IMR-90 (cell line): Measurements from ENCODE around the gene EMID1. TPM values are rescaled to one million over a fixed set of nuclear protein-coding genes. Genes with fewer than 3 reads are reported as not detected.

Experiments
- ATAC-seq: fragments of 200-7000 bp; cut with Tn5 transposase; 2 replicates; pipeline ENCODE4 v1.9.1; 2020; ENCODE audit warnings: low read depth, mild to moderate bottlenecking, moderate library complexity
- BruUV-seq: library from RNA; stranded (reverse); fragments of 400-500 nt; replicated peaks from 2 replicates; lab custom pipeline; 2021; lab: Mats Ljungman, UMichigan
- CTCF ChIA-PET: fragments of 300-600 bp; formaldehyde crosslinking; extraction: SDS; loops from one replicate; lab custom pipeline; 2021; ENCODE audit warnings: antibody characterized with exemption; lab: Yijun Ruan, JAX
- POLR2A ChIA-PET: fragments of 300-600 bp; sonication (Branson Sonifier 250); formaldehyde crosslinking; loops from one replicate; lab custom pipeline; 2022; ENCODE audit warnings: antibody characterized with exemption; ENCODE audit not compliant: unreplicated experiment; lab: Charles Lee
- DNase-seq: peaks from one replicate; pipeline ENCODE4 v3.0.0; 2013
- H2AFZ ChIP-seq: replicated peaks from 2 replicates; pipeline ENCODE3; 2013; ENCODE audit warnings: low read length, mild to moderate bottlenecking; ENCODE audit not compliant: poor library complexity
- H2AK5ac ChIP-seq: 2 replicates; pipeline ENCODE4 v1.6.1; 2013; ENCODE audit warnings: low read depth, low read length, inconsistent platforms
- H2AK9ac ChIP-seq: replicated peaks from 2 replicates; pipeline ENCODE3; 2013; ENCODE audit warnings: mild to moderate bottlenecking, low read depth, low read length, moderate library complexity; ENCODE audit not compliant: poor library complexity
- H2BK120ac ChIP-seq: 2 replicates; pipeline ENCODE4 v1.6.1; 2013; ENCODE audit warnings: low read depth, low read length, inconsistent platforms
- H2BK15ac ChIP-seq: 3 replicates; pipeline ENCODE4 v1.6.1; 2013; ENCODE audit warnings: low read depth, low read length, inconsistent platforms
- H2BK20ac ChIP-seq: 2 replicates; pipeline ENCODE4 v1.6.1; 2013; ENCODE audit warnings: low read depth, mild to moderate bottlenecking, inconsistent platforms, low read length, moderate library complexity
- H2BK5ac ChIP-seq: 2 replicates; pipeline ENCODE4 v1.6.1; 2013; ENCODE audit warnings: mild to moderate bottlenecking, low read depth, low read length, inconsistent platforms; ENCODE audit not compliant: poor library complexity, severe bottlenecking
- H3K14ac ChIP-seq: replicated peaks from 2 replicates; pipeline ENCODE4 v1.6.1; 2013; ENCODE audit warnings: low read depth, low read length, inconsistent platforms
- H3K18ac ChIP-seq: 2 replicates; pipeline ENCODE4 v1.6.1; 2013; ENCODE audit warnings: low read depth, low read length, control low read depth
- H3K23ac ChIP-seq: 2 replicates; pipeline ENCODE4 v1.6.1; 2013; ENCODE audit warnings: low read depth, low read length, inconsistent platforms
- H3K27ac ChIP-seq: 2 replicates; pipeline ENCODE4 v1.5.1; 2013; ENCODE audit warnings: mild to moderate bottlenecking, control low read depth, low read length; ENCODE audit not compliant: insufficient read depth
- H3K27me3 ChIP-seq: 2 replicates; pipeline ENCODE4 v1.6.1; 2013; ENCODE audit warnings: low read length; ENCODE audit not compliant: control insufficient read depth, insufficient read depth
- H3K36me3 ChIP-seq: 2 replicates; pipeline ENCODE4 v1.6.1; 2013; ENCODE audit warnings: low read length, mixed read lengths; ENCODE audit not compliant: control insufficient read depth, insufficient read depth
- H3K4ac ChIP-seq: 2 replicates; pipeline ENCODE4 v1.6.1; 2013; ENCODE audit warnings: low read depth, low read length, inconsistent platforms
- H3K4me1 ChIP-seq: 2 replicates; pipeline ENCODE4 v1.6.1; 2013; ENCODE audit warnings: low read length, mixed read lengths; ENCODE audit not compliant: control insufficient read depth, insufficient read depth
- H3K4me2 ChIP-seq: 2 replicates; pipeline ENCODE4 v1.6.1; 2013; ENCODE audit warnings: low read depth, mild to moderate bottlenecking, control low read depth, low read length, moderate library complexity
- H3K4me3 ChIP-seq: 2 replicates; pipeline ENCODE4 v1.5.1; 2013; ENCODE audit warnings: low read depth, mild to moderate bottlenecking, control low read depth, low read length, moderate library complexity; ENCODE audit not compliant: insufficient read depth
- H3K56ac ChIP-seq: 2 replicates; pipeline ENCODE4 v1.6.1; 2013; ENCODE audit warnings: low read length, inconsistent platforms; ENCODE audit not compliant: insufficient read depth; ENCODE audit errors: extremely low read depth
- H3K79me1 ChIP-seq, 2 experiments: 2 replicates each; pipeline ENCODE4 v1.6.1; 2013; ENCODE audit warnings: low read length in 2 of 2, inconsistent platforms in 1 of 2, low read depth in 1 of 2
- H3K9ac ChIP-seq: 2 replicates; pipeline ENCODE4 v1.6.1; 2013; ENCODE audit warnings: low read depth, low read length, control low read depth
- H3K9me1 ChIP-seq: 2 replicates; pipeline ENCODE4 v1.6.1; 2013; ENCODE audit warnings: low read length, inconsistent platforms; ENCODE audit not compliant: insufficient read depth
- H3K9me3 ChIP-seq: 2 replicates; pipeline ENCODE4 v1.6.1; 2013; ENCODE audit warnings: low read length; ENCODE audit not compliant: control insufficient read depth, insufficient read depth
- H4K20me1 ChIP-seq: 2 replicates; pipeline ENCODE4 v1.6.1; 2013; ENCODE audit warnings: low read length, inconsistent platforms; ENCODE audit not compliant: insufficient read depth
- H4K5ac ChIP-seq: 2 replicates; pipeline ENCODE4 v1.6.1; 2013; ENCODE audit warnings: mild to moderate bottlenecking, low read depth, low read length, control low read depth
- H4K8ac ChIP-seq, 2 experiments: 2 replicates each; pipeline ENCODE4 v1.6.1; 2013; ENCODE audit warnings: low read depth in 2 of 2, low read length in 2 of 2, control low read depth in 1 of 2, inconsistent platforms in 1 of 2
- H4K91ac ChIP-seq: 2 replicates; pipeline ENCODE4 v1.6.1; 2013; ENCODE audit warnings: low read depth, low read length, inconsistent platforms; ENCODE audit not compliant: insufficient read depth
- BHLHE40 ChIP-seq: fragments of 150-350 bp; IDR thresholded peaks from 2 replicates; pipeline ENCODE4 v1.6.1; 2016; ENCODE audit warnings: mild to moderate bottlenecking, low read depth, low read length
- CEBPB ChIP-seq: IDR thresholded peaks from 2 replicates; pipeline ENCODE4 v1.6.1; 2012; ENCODE audit warnings: low read depth, low read length, improper control_type of control experiment
- CHD1 ChIP-seq: IDR thresholded peaks from 2 replicates; pipeline ENCODE4 v1.6.1; 2012; ENCODE audit warnings: low read depth, low read length, improper control_type of control experiment
- CTCF ChIP-seq: conservative IDR thresholded peaks from 2 replicates; pipeline ENCODE4 v1.5.1; 2012; ENCODE audit warnings: mild to moderate bottlenecking, low read depth, low read length, improper control_type of control experiment
- FOS ChIP-seq: fragments of 150-350 bp; IDR thresholded peaks from 2 replicates; pipeline ENCODE4 v1.6.1; 2016; ENCODE audit warnings: low read depth, low read length
- MAFK ChIP-seq: IDR thresholded peaks from 2 replicates; pipeline ENCODE4 v1.6.1; 2012; ENCODE audit warnings: low read depth, low read length, improper control_type of control experiment
- MAZ ChIP-seq: IDR thresholded peaks from 2 replicates; pipeline ENCODE4 v1.6.1; 2012; ENCODE audit warnings: low read depth, mild to moderate bottlenecking, low read length, improper control_type of control experiment, moderate library complexity, borderline replicate concordance
- MXI1 ChIP-seq: IDR thresholded peaks from 2 replicates; pipeline ENCODE4 v1.6.1; 2012; ENCODE audit warnings: low read depth, mild to moderate bottlenecking, low read length, moderate library complexity, borderline replicate concordance
- NFE2L2 ChIP-seq: fragments of 150-350 bp; IDR thresholded peaks from 2 replicates; pipeline ENCODE4 v1.6.1; 2016; ENCODE audit warnings: low read depth, mild to moderate bottlenecking, low read length
- POLR2A ChIP-seq: IDR thresholded peaks from 2 replicates; pipeline ENCODE4 v1.6.1; 2012; ENCODE audit warnings: mild to moderate bottlenecking, low read depth, low read length
- RAD21 ChIP-seq: IDR thresholded peaks from 2 replicates; pipeline ENCODE4 v1.6.1; 2012; ENCODE audit warnings: low read length, improper control_type of control experiment
- RCOR1 ChIP-seq: IDR thresholded peaks from 2 replicates; pipeline ENCODE4 v1.6.1; 2012; ENCODE audit warnings: mild to moderate bottlenecking, low read length, improper control_type of control experiment; ENCODE audit not compliant: insufficient replicate concordance
- RFX5 ChIP-seq: IDR thresholded peaks from 2 replicates; pipeline ENCODE4 v1.8.0; 2012; ENCODE audit warnings: low read depth, mild to moderate bottlenecking, low read length, moderate library complexity
- SMC3 ChIP-seq: fragments of 150-350 bp; IDR thresholded peaks from 2 replicates; pipeline ENCODE4 v1.6.1; 2016; ENCODE audit warnings: low read depth, mild to moderate bottlenecking, antibody characterized with exemption, low read length, moderate library complexity
- USF2 ChIP-seq: fragments of 150-350 bp; IDR thresholded peaks from 2 replicates; pipeline ENCODE4 v1.6.1; 2017; ENCODE audit warnings: mild to moderate bottlenecking, antibody characterized with exemption, low read length, low read depth
- WGBS, 2 experiments: methylation state at CpG; one replicate each; pipeline versions ENCODE4 v1.1.5 to v1.1.7; 2013; ENCODE audit warnings: missing lambda C conversion rate in 2 of 2; ENCODE audit not compliant: insufficient read length in 1 of 2; ENCODE audit errors: extremely low coverage in 2 of 2; 5-methylcytosine and 5-hydroxymethylcytosine counted together
- dilution Hi-C: fragments of 300-500 bp; cut with HindIII; formaldehyde crosslinking; loops from one replicate; pipeline ENCODE4 v1.14.3; 2018; ENCODE audit warnings: low sequenced_read_pairs; ENCODE audit not compliant: unreplicated experiment
- in situ Hi-C: fragments of 300-500 bp; cut with MboI; formaldehyde crosslinking; loops from 3 replicates; pipeline ENCODE4 v1.14.3; 2019; ENCODE audit warnings: low sequenced_read_pairs, inconsistent platforms, mixed read lengths
- intact Hi-C: fragments of 100-400 bp; cut with micrococcal nuclease; formaldehyde crosslinking; loops from 2 replicates; pipeline ENCODE4 v1.10.0; 2022
- polyA plus RNA-seq, 3 experiments: library from polyadenylated mRNA; depleted of rRNA; stranded (reverse); fragments of >200 nt; gene quantifications; 2 replicates each; pipeline ENCODE4 v1.2.3, GENCODE V29; 2012; ENCODE audit warnings: low replicate concordance in 1 of 3
- total RNA-seq: library from RNA; depleted of rRNA; stranded (reverse); fragments of >200 nt; gene quantifications from 2 replicates; pipeline ENCODE4 v1.2.3, GENCODE V29; 2012

The EMID1 gene
- total and polyA plus RNA-seq, 2 of the 4 experiments (the other 2 are of a cell fraction) = 0.54 to 1.3 TPM

GRCh38 chr22:29245626-29246385, 40.1 kb downstream of the EMID1 start:
- Histone ChIP-seq H4K20me1 (no peaks in the 10 kb centered on the region), H3K4ac (no peak overlapping the region), H3K9ac (no peak overlapping the region), H3K4me2 (no peak overlapping the region), H2BK5ac (no peak overlapping the region), H2BK20ac (no peak overlapping the region), H3K4me1 (no peaks in the 10 kb centered on the region), H3K4me3 (no peak overlapping the region), H2AFZ (peak overlapping the region; percentile 64), H3K27me3 (peaks cover 4% of the 10 kb centered on the region), H3K18ac (no peak overlapping the region), H4K8ac (no peak overlapping the region), H3K9me1 (no peaks in the 10 kb centered on the region), H2BK15ac (no peak overlapping the region), H2AK9ac (no peak overlapping the region), H3K23ac (no peak overlapping the region), H2BK120ac (no peak overlapping the region), H3K27ac (no peak overlapping the region), H3K36me3 (no peaks in the 10 kb centered on the region), H3K56ac (no peak overlapping the region), H3K14ac (no peak overlapping the region), H3K79me1 (no peaks in the 10 kb centered on the region), H4K91ac (no peak overlapping the region), H2AK5ac (no peak overlapping the region), H3K9me3 (peaks cover 3% of the 10 kb centered on the region; the same call in 1 of the 2 replicates), H4K5ac (no peak overlapping the region)
- no TSS peak for BruUV-seq
- peak; percentile 54 for DNase-seq
- 62% methylated on average over 5 of the region's 11 CpGs; no CpG with 5 or more reads in 1 of the 2 experiments for WGBS, 2 experiments
- in situ Hi-C loops = loop anchor here (5.0 to 25.0 kb wide), 3 partner anchors 201 to 634 kb away; no protein-coding TSS in a partner anchor
- dilution Hi-C loops = no loop called here
- intact Hi-C loops = loop anchor here (1.0 to 2.0 kb wide), 6 partner anchors 43 to 645 kb away; no protein-coding TSS in a partner anchor
- CTCF ChIA-PET = interaction anchor here (0.6 to 1.7 kb wide), 7 partner anchors 15 to 603 kb away, joined by 3 to 6 read pairs (median 3); no protein-coding TSS in a partner anchor
- POLR2A ChIA-PET = no interaction called here
- peak; percentile 100 for ATAC-seq
- TF ChIP-seq CHD1 = no peak
- TF ChIP-seq USF2 = no peak
- TF ChIP-seq POLR2A = no peak
- no peak for TF ChIP-seq MXI1
- no peak for TF ChIP-seq BHLHE40
- no peak for TF ChIP-seq MAZ
- no peak for TF ChIP-seq FOS
- no peak for TF ChIP-seq RFX5
- TF ChIP-seq RAD21 = peak; percentile 96
- no peak for TF ChIP-seq NFE2L2
- peak; percentile 95 for TF ChIP-seq CTCF
- no peak for TF ChIP-seq CEBPB
- no peak; the same call in 1 of the 2 replicates for TF ChIP-seq MAFK
- TF ChIP-seq RCOR1 = no peak
- peak; percentile 90 for TF ChIP-seq SMC3
